Rectal smooth muscle tissue (tissue), 1 donor: ENCODE data around the gene KMO.

Experiments used
- H3K27ac ChIP-seq: one replicate; pipeline ENCODE4 v1.7.0; 2013; ENCODE audit warnings: low read depth, low read length, inconsistent platforms
- H3K27me3 ChIP-seq: one replicate; pipeline ENCODE4 v1.7.0; 2013; ENCODE audit warnings: low read length; ENCODE audit not compliant: control insufficient read depth, insufficient read depth
- H3K36me3 ChIP-seq: one replicate; pipeline ENCODE4 v1.7.0; 2013; ENCODE audit warnings: low read length; ENCODE audit not compliant: control insufficient read depth, insufficient read depth
- H3K4me1 ChIP-seq: one replicate; pipeline ENCODE4 v1.7.0; 2013; ENCODE audit warnings: low read length; ENCODE audit not compliant: control insufficient read depth, insufficient read depth
- H3K4me3 ChIP-seq: one replicate; pipeline ENCODE4 v1.7.0; 2013; ENCODE audit warnings: low read length
- H3K9ac ChIP-seq: one replicate; pipeline ENCODE4 v1.7.0; 2013; ENCODE audit warnings: low read length

Gene KMO

GRCh38 chr1:241627453-241628259, 95.5 kb downstream of the KMO start:
- Histone ChIP-seq H3K36me3 (no peaks in the 10 kb centered on the region), H3K4me3 (no peak overlapping the region), H3K9ac (no peak overlapping the region), H3K4me1 (no peaks in the 10 kb centered on the region), H3K27ac (no peak overlapping the region), H3K27me3 (no peaks in the 10 kb centered on the region)

DNA sequence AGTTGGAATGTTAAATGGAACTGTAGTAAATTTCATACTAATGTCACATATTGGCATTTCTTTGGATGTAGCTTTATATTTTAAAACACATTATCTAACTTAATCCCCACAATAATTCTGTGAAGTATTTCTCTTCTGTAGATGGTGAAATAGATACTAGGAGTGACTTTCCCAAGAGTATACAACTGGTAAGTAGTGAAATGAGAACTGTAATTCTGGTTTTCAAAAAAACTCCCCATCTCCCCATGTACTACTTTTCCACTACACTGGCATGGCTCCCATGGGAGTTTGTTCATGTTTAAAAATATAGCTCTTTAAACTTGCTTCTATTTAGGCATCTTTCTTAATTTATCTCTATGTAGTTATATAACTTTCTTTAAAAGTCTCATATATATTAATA, 97.8 kb downstream of the KMO start:
- H3K36me3 ChIP-seq = no peaks in the 10 kb centered on the region
- H3K4me1 ChIP-seq = no peaks in the 10 kb centered on the region
- no peak overlapping the region for H3K27ac ChIP-seq
- no peak overlapping the region for H3K4me3 ChIP-seq
- no peaks in the 10 kb centered on the region for H3K27me3 ChIP-seq
- H3K9ac ChIP-seq = no peak overlapping the region

DNA sequence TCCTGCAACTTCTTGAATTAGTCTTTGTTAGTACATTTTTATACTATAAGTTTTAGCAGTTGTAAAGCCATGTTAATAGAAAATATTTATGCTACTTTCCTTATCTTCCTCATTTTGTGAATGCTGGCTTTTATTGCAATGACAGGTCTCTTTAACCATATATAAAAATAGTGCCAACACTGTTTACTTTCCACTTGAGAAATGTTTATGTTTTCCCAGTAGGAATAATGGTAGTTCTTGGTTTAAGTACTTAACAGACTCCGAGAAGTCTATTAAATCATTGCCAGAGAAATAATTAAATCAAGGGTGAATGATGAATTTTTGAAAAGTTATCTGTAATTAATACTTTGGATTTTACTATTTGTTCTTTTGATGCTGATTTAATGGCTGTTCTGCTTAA, 98.3 kb downstream of the KMO start:
- Histone ChIP-seq H3K27ac (no peak overlapping the region), H3K27me3 (no peaks in the 10 kb centered on the region), H3K4me1 (no peaks in the 10 kb centered on the region), H3K36me3 (no peaks in the 10 kb centered on the region), H3K4me3 (no peak overlapping the region), H3K9ac (no peak overlapping the region)

- Histone ChIP-seq H3K27ac (no peak overlapping the region), H3K27me3 (no peaks in the 10 kb centered on the region), H3K4me1 (no peaks in the 10 kb centered on the region), H3K9ac (no peak overlapping the region), H3K4me3 (no peak overlapping the region), H3K36me3 (no peaks in the 10 kb centered on the region)
Measured at GRCh38 chr1:241630899-241631298, 98.7 kb downstream of the KMO start.

DNA sequence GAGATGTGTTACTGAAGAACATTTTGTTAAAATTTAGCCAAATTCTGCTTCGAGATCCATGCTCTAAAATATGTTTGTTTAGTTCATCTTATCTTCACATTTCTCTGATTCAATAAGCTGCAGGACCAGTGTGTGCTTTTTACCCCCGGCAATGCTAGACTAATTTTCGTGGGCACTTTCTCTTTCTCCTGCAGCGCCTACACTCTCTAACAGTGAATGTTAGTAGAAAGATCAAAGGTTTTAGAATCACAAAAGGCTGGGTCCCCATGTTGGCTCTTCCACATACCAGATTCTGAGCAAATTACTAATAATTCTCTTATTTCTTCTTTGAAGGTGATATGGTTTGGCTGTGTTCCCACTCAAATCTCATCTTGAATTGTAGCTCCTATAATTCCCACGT, 99.5 kb downstream of the KMO start:
- Histone ChIP-seq H3K4me3 (no peak overlapping the region), H3K27me3 (no peaks in the 10 kb centered on the region), H3K9ac (no peak overlapping the region), H3K4me1 (no peaks in the 10 kb centered on the region), H3K27ac (no peak overlapping the region), H3K36me3 (no peaks in the 10 kb centered on the region)

DNA sequence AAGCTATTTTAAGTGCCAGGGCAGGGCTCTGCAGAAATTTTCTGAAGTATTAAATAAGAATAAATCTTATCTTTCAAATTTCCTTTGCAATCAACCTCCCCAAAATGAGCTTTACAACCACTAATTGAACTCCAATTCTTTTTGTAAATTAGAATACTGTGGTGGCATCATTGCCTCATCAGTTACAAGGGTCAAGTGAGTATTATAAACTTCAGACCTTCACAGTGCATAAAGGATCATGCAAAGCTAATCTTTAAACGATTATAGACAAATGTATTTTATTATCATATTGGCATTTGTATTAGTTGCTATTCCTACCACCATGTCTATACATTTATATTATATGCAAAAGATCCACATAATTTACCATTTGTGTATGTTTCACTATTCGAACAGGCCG, 100.8 kb downstream of the KMO start:
- H3K36me3 ChIP-seq = no peaks in the 10 kb centered on the region
- no peaks in the 10 kb centered on the region for H3K4me1 ChIP-seq
- no peak overlapping the region for H3K9ac ChIP-seq
- H3K27me3 ChIP-seq = no peaks in the 10 kb centered on the region
- H3K27ac ChIP-seq = no peak overlapping the region
- no peak overlapping the region for H3K4me3 ChIP-seq

DNA sequence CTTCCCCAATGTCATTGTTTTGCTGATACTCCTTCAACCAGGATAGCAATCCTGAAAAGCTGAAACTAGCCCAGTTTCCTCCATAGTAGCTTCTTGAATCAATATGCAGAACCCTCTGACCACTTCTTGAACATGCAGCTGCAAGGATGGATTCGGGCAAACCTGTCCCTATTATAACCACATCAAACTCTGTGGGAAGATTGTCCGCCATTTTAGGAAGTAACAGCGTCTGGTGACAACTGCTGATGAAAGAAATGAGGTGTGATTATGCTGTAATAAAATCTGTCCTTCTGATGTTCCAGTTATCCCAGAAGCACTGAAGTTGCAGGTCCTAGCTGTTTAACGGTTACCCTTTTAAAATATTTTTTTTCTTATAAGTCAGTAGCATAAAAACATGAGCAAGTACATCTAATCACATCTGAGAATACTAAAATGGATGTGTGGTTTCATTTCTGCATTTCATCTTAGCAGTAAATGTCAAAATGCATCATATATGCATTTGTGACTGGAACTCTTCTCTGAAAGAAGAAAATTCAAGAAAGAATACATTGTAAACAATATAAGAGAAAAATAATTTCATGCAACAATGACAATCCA, 103.5 kb downstream of the KMO start:
- H3K4me1 ChIP-seq = no peaks in the 10 kb centered on the region
- H3K27me3 ChIP-seq = no peaks in the 10 kb centered on the region
- no peak overlapping the region for H3K4me3 ChIP-seq
- H3K36me3 ChIP-seq = no peaks in the 10 kb centered on the region
- H3K9ac ChIP-seq = no peak overlapping the region
- H3K27ac ChIP-seq = no peak overlapping the region

- Histone ChIP-seq H3K27me3 (no peaks in the 10 kb centered on the region), H3K36me3 (no peaks in the 10 kb centered on the region), H3K4me1 (no peaks in the 10 kb centered on the region), H3K27ac (no peak overlapping the region), H3K4me3 (no peak overlapping the region), H3K9ac (no peak overlapping the region)
Measured at GRCh38 chr1:241636291-241636690, 104.1 kb downstream of the KMO start.

- Histone ChIP-seq H3K27me3 (no peaks in the 10 kb centered on the region), H3K9ac (no peak overlapping the region), H3K27ac (no peak overlapping the region), H3K36me3 (no peaks in the 10 kb centered on the region), H3K4me3 (no peak overlapping the region), H3K4me1 (no peaks in the 10 kb centered on the region)
Measured at GRCh38 chr1:241637046-241637590, 104.9 kb downstream of the KMO start.

DNA sequence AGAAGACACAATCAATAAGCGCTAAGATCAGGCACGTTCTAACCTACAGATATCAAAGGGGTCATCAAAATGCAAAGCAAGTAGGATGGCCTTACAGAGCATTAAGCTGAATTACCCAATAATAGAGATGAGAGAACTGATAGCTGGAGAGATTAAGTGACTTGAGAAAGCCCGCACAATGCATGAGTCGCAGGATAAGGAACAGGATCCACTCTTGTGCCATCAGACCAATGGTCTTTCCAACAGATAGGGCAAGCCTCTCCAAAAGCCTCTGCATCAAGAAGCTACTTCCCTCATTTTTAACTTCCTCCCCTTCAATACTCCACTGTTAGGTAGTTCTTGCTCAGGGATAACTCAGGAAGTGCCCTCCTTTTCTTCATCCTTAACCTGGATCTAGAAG, 105.4 kb downstream of the KMO start:
- Histone ChIP-seq H3K4me3 (no peak overlapping the region), H3K27ac (no peak overlapping the region), H3K4me1 (no peaks in the 10 kb centered on the region), H3K36me3 (no peaks in the 10 kb centered on the region), H3K9ac (no peak overlapping the region), H3K27me3 (no peaks in the 10 kb centered on the region)

- Histone ChIP-seq H3K36me3 (no peaks in the 10 kb centered on the region), H3K4me3 (no peak overlapping the region), H3K9ac (no peak overlapping the region), H3K27me3 (no peaks in the 10 kb centered on the region), H3K4me1 (no peaks in the 10 kb centered on the region), H3K27ac (no peak overlapping the region)
Measured at GRCh38 chr1:241638099-241638682, 106.0 kb downstream of the KMO start.

DNA sequence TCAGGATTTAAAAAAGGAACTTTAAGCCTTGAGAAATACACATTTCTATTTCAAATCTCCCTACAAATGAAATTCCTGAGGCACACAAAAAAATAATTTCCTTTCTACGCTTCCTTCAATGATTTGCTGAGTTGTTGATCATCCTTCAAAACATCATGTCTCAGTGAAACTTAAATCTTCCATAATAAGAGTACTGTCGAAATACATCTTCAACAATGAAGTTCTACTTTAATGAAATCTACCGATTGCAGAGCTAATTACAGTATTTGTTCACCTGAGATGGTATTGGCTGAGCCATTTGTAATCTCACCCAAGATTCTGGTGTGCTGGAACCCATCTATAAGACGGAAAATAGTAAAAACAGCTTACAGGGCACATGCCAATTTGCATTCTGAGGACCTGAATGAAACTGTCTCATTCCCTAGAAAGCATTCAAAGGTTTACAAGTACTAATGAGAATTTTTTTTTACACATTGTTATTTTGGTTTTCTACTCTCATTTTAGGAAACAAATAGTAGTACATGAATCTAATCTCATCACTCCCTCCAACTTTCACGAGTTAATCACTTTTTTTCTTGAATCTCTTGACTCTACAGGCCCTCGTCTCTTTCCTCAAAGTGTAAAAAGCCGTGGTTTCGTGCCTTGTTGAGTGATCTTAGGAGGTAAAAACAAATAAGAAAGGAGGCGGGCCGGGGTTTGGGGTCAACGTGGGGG, 106.9 kb downstream of the KMO start:
- no peaks in the 10 kb centered on the region for H3K36me3 ChIP-seq
- no peaks in the 10 kb centered on the region for H3K27me3 ChIP-seq
- no peaks in the 10 kb centered on the region for H3K4me1 ChIP-seq
- H3K27ac ChIP-seq = no peak overlapping the region
- peak overlapping the region; percentile 70 for H3K4me3 ChIP-seq
- no peak overlapping the region for H3K9ac ChIP-seq
